Small intestine (tissue), 7 donors: Measurements from ENCODE around the gene PPME1. TPM values are rescaled to one million over a fixed set of nuclear protein-coding genes. Genes with fewer than 3 reads are reported as not detected.

ENCODE experiments used
- DNase-seq, 2 donors: peaks; one replicate each; pipeline versions ENCODE4 v3.0.0 to v3.0.0-alpha.2; 2013
- FAIRE-seq: peaks from 2 replicates; lab custom pipeline; 2012; peaks lifted over from hg19 to GRCh38; lab: Jason Lieb, UNC
- H3K27ac ChIP-seq, 3 donors: one replicate each; pipeline ENCODE4 v1.5.1; 2013; ENCODE audit warnings: low read length in 2 of 3, mild to moderate bottlenecking in 2 of 3, control low read depth in 1 of 3, inconsistent platforms in 1 of 3, low read depth in 1 of 3, moderate library complexity in 1 of 3
- H3K27me3 ChIP-seq, 3 donors: one replicate each; pipeline ENCODE4 v1.6.1; 2013; ENCODE audit warnings: low read length in 3 of 3, inconsistent platforms in 1 of 3; ENCODE audit not compliant: control insufficient read depth in 3 of 3, insufficient read depth in 3 of 3
- H3K36me3 ChIP-seq, 3 donors: one replicate each; pipeline ENCODE4 v1.6.1; 2013; ENCODE audit warnings: low read length in 3 of 3, inconsistent platforms in 1 of 3, low read depth in 1 of 3, mild to moderate bottlenecking in 1 of 3, moderate library complexity in 1 of 3; ENCODE audit not compliant: control insufficient read depth in 3 of 3, insufficient read depth in 2 of 3
- H3K4me1 ChIP-seq, 3 donors: one replicate each; pipeline ENCODE4 v1.6.1; 2013; ENCODE audit warnings: low read length in 2 of 3, inconsistent platforms in 1 of 3, low read depth in 1 of 3, mild to moderate bottlenecking in 1 of 3, moderate library complexity in 1 of 3; ENCODE audit not compliant: control insufficient read depth in 3 of 3, insufficient read depth in 2 of 3
- H3K4me3 ChIP-seq, 3 donors: one replicate each; pipeline ENCODE4 v1.5.1; 2013; ENCODE audit warnings: low read length in 3 of 3, control low read depth in 1 of 3, inconsistent platforms in 1 of 3, low read depth in 1 of 3, mild to moderate bottlenecking in 1 of 3, moderate library complexity in 1 of 3
- H3K9me3 ChIP-seq, 2 donors: one replicate each; pipeline ENCODE4 v1.6.1; 2013; ENCODE audit warnings: low read depth in 1 of 2, low read length in 1 of 2; ENCODE audit not compliant: control insufficient read depth in 2 of 2, insufficient read depth in 1 of 2
- WGBS, 3 donors: extraction: QIAGEN DNeasy Blood & Tissue Kit; methylation state at CpG; one replicate each; pipeline ENCODE4 v1.1.7; 2013; 5-methylcytosine and 5-hydroxymethylcytosine counted together
- polyA plus RNA-seq, 4 donors: library from polyadenylated mRNA; stranded (reverse) in 3 of 4; unstranded in 1 of 4; fragments of 200-250 nt in 3 of 4; fragments of 120-200 nt in 1 of 4; gene quantifications; one replicate each; pipeline versions ENCODE4 v1.2.1 to v1.2.3, GENCODE V29; 2013
- donor health status: healthy with polysubstance abuse.
- donor health status: control.
- donor health status: control.
- donor health status: Bipolar disorder and iron deficiency.
- donor health status: healthy.

Gene PPME1
- polyA plus RNA-seq, 4 donors: 14.3 to 23.1 (median 19.6) TPM

- Histone ChIP-seq H3K27me3 (no peaks in the 10 kb centered on the region), H3K4me1 (no peaks in the 10 kb centered on the region), H3K27ac (no peak overlapping the region), H3K36me3 (peaks cover 0 to 3% (median 1%) of the 10 kb centered on the region in 3 donors), H3K4me3 (no peak overlapping the region), H3K9me3 (no peaks in the 10 kb centered on the region)
- DNase-seq (no peak), FAIRE-seq (no peak)
- 67 to 72% (median 69%) methylated on average over 1 of the region's 1 CpG for WGBS, 3 donors
These were observed 50.7 kb downstream of the PPME1 start for GRCh38 chr11:74221816-74222215.

- Histone ChIP-seq H3K36me3 (peaks cover 0 to 3% (median 3%) of the 10 kb centered on the region in 3 donors), H3K27ac (no peak overlapping the region), H3K4me1 (no peaks in the 10 kb centered on the region), H3K27me3 (no peaks in the 10 kb centered on the region), H3K9me3 (no peaks in the 10 kb centered on the region), H3K4me3 (no peak overlapping the region)
- DNase-seq (no peak), FAIRE-seq (no peak)
- 96 to 99% (median 98%) methylated on average over 4 of the region's 4 CpGs for WGBS, 3 donors
These were observed 54.5 kb downstream of the PPME1 start for GRCh38 chr11:74225565-74225964.

GRCh38 chr11:74226907-74227306, 55.8 kb downstream of the PPME1 start:
- H3K9me3 ChIP-seq: no peaks in the 10 kb centered on the region
- no peak for DNase-seq
- no peak overlapping the region for H3K27ac ChIP-seq
- no peaks in the 10 kb centered on the region for H3K27me3 ChIP-seq
- no peak for FAIRE-seq
- no peaks in the 10 kb centered on the region for H3K4me1 ChIP-seq
- H3K36me3 ChIP-seq: peaks cover 7 to 9% (median 8%) of the 10 kb centered on the region in 3 donors
- 81 to 98% (median 81%) methylated on average over 2 of the region's 2 CpGs for WGBS, 3 donors
- H3K4me3 ChIP-seq: no peak overlapping the region

- no peak overlapping the region for H3K27ac ChIP-seq
- no peaks in the 10 kb centered on the region for H3K4me1 ChIP-seq
- peaks cover 7 to 12% (median 10%) of the 10 kb centered on the region in 3 donors for H3K36me3 ChIP-seq
- no peaks in the 10 kb centered on the region for H3K27me3 ChIP-seq
- no peaks in the 10 kb centered on the region for H3K9me3 ChIP-seq
- no peak overlapping the region for H3K4me3 ChIP-seq
- 88 to 92% (median 89%) methylated on average over 6 of the region's 6 CpGs for WGBS, 3 donors
- FAIRE-seq: no peak
- DNase-seq: no peak
These were observed 61.3 kb downstream of the PPME1 start for GRCh38 chr11:74232311-74232950.

- DNase-seq: no peak
- Histone ChIP-seq H3K9me3 (no peaks in the 10 kb centered on the region), H3K4me1 (no peaks in the 10 kb centered on the region), H3K36me3 (peaks cover 7 to 13% (median 10%) of the 10 kb centered on the region in 3 donors), H3K27me3 (no peaks in the 10 kb centered on the region), H3K4me3 (no peak overlapping the region), H3K27ac (no peak overlapping the region)
- WGBS, 3 donors: 88 to 98% (median 95%) methylated on average over 3 of the region's 3 CpGs
- FAIRE-seq: no peak
These were observed 62.6 kb downstream of the PPME1 start for GRCh38 chr11:74233683-74234082.

- H3K4me3 ChIP-seq: no peak overlapping the region
- no peak for FAIRE-seq
- H3K9me3 ChIP-seq: no peaks in the 10 kb centered on the region
- DNase-seq: no peak
- peaks cover 8 to 15% (median 14%) of the 10 kb centered on the region in 3 donors for H3K36me3 ChIP-seq
- 95 to 96% (median 95%) methylated on average over 4 of the region's 4 CpGs for WGBS, 3 donors
- H3K27ac ChIP-seq: no peak overlapping the region
- no peaks in the 10 kb centered on the region for H3K4me1 ChIP-seq
- H3K27me3 ChIP-seq: no peaks in the 10 kb centered on the region
These were observed 64.0 kb downstream of the PPME1 start for GRCh38 chr11:74235121-74235520.

GRCh38 chr11:74237541-74237940, 66.5 kb downstream of the PPME1 start:
- Histone ChIP-seq H3K4me1 (no peaks in the 10 kb centered on the region), H3K36me3 (peaks cover 2 to 10% (median 7%) of the 10 kb centered on the region in 3 donors), H3K27me3 (no peaks in the 10 kb centered on the region), H3K27ac (no peak overlapping the region), H3K9me3 (no peaks in the 10 kb centered on the region), H3K4me3 (no peak overlapping the region)
- DNase-seq (no peak), FAIRE-seq (no peak)
- 66 to 88% (median 73%) methylated on average over 2 of the region's 2 CpGs for WGBS, 3 donors

- no peak overlapping the region for H3K4me3 ChIP-seq
- no peak for FAIRE-seq
- 86 to 97% (median 92%) methylated on average over 1 of the region's 1 CpG for WGBS, 3 donors
These were observed 67.2 kb downstream of the PPME1 start for GRCh38 chr11:74238243-74238642.

GRCh38 chr11:74248469-74248868, 77.4 kb downstream of the PPME1 start:
- no peak for DNase-seq
- H3K36me3 ChIP-seq: peaks cover 13 to 30% (median 18%) of the 10 kb centered on the region in 3 donors
- no peaks in the 10 kb centered on the region for H3K27me3 ChIP-seq
- no peak overlapping the region for H3K4me3 ChIP-seq
- 93 to 100% (median 100%) methylated on average over 1 of the region's 1 CpG for WGBS, 3 donors
- H3K27ac ChIP-seq: no peak overlapping the region
- no peak for FAIRE-seq
- no peaks in the 10 kb centered on the region for H3K9me3 ChIP-seq
- no peaks in the 10 kb centered on the region for H3K4me1 ChIP-seq

More at GRCh38 chr11:74238243-74238642, 67.2 kb downstream of the PPME1 start:
- DNase-seq: no peak
- H3K9me3 ChIP-seq: no peaks in the 10 kb centered on the region
- no peak overlapping the region for H3K27ac ChIP-seq
- H3K36me3 ChIP-seq: peaks cover 2 to 8% (median 4%) of the 10 kb centered on the region in 3 donors
- H3K4me1 ChIP-seq: no peaks in the 10 kb centered on the region
- no peaks in the 10 kb centered on the region for H3K27me3 ChIP-seq
